NCI-H1436 treated with DMSO at 0.1 percent for 48 hours (cell line): ENCODE measurements around the gene SCYGR3.

ENCODE experiments used
- DNase-seq: peaks from one replicate; lab custom pipeline; 2025; lab: John Stamatoyannopoulos, UW

Gene SCYGR3

DNA sequence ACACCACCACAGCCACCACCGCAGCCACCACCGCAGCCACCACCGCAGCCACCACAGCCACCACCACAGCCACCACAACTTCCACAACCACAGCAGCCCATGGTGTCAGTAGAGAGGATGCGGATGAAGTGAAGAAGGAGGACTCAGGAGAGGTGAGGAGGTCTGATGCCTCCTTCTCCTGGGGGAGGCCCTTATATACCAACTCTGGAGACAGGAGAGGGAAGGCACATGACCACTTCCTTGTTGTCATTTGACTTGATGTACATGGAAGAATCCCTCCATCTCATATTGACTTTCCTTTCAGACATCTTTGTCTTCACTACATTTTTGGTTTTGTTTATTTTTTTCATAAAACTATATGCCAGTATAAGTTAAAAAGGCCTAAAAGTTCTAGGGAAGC lies at the start of gene SCYGR3:
TSS of gene SCYGR3 (minus strand) at position 101 of the 400 bp plus-strand sequence. CDS start at position 101, 0 bp downstream.
- no peak for DNase-seq

- DNase-seq = no peak
Observed at GRCh38 chr2:227661827-227662226, 47.2 kb upstream of the SCYGR3 start.

- no peak for DNase-seq
Observed at GRCh38 chr2:227661025-227661649, 46.5 kb upstream of the SCYGR3 start.

DNA sequence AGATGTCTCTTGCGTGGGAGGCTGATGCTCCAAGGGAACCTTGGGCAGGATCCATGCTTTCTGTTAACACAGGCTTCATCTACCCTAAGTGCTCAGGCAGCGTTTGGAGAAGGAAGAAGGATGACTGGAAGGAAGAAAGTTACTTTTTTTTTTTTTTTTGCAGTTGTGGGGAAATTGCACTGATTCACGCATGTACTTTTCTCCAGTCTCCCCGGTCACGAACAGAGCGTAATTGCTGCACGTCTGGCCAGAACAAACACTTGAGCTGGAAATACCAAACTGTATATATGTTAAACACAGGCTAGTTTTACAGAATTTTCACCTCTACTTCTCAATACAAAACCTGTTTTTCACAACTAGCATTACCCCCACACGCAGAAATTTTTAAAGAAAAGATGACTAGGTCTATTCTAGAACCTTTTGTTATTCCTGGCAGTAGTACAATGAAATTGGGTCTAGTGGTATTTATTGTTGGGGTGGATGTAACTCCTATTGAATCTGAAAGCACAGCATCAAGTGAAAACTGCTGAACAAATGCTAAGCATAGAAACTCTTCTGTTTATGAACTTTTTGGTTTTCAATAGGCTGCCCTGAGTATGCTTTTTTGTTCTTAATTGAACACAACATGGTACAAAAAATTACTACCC lies 42.7 kb upstream of the SCYGR3 start:
- DNase-seq = no peak

GRCh38 chr2:227655454-227655853 lies 40.8 kb upstream of the SCYGR3 start:
- DNase-seq = no peak

GRCh38 chr2:227654426-227654825 lies 39.8 kb upstream of the SCYGR3 start:
- no peak for DNase-seq

- no peak for DNase-seq
Observed at GRCh38 chr2:227653419-227653818, 38.8 kb upstream of the SCYGR3 start.

- no peak for DNase-seq
Observed at GRCh38 chr2:227643990-227644551, 29.4 kb upstream of the SCYGR3 start.

GRCh38 chr2:227642656-227643055 lies 28.0 kb upstream of the SCYGR3 start:
- DNase-seq = no peak

GRCh38 chr2:227634201-227634600 lies 19.6 kb upstream of the SCYGR3 start:
- no peak for DNase-seq

DNA sequence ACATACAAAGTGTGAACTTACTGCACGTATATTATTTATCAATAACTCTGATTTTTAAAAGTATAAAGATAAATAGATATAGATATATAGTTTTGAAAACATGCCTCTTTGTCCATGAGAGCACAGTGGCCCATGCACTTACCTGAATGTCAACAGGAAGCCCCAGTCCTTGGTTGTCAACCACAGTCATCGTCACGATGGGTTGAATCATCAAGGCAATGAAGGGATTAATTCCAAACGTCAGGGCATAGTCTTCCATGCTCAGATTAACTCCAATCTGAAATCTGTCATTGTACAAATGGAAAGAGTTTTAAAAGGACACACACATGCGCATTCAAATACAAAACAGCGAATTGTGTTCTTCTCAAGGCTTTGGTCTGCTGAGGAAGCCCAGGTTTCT lies 18.2 kb upstream of the SCYGR3 start:
- DNase-seq = no peak

GRCh38 chr2:227630322-227630721 lies 15.7 kb upstream of the SCYGR3 start:
- DNase-seq = no peak

GRCh38 chr2:227629435-227629834 lies 14.8 kb upstream of the SCYGR3 start:
- DNase-seq = no peak

- DNase-seq = no peak
Observed at GRCh38 chr2:227627769-227628168, 13.1 kb upstream of the SCYGR3 start.

- DNase-seq = no peak
Observed at GRCh38 chr2:227626580-227627151, 12.0 kb upstream of the SCYGR3 start.

DNA sequence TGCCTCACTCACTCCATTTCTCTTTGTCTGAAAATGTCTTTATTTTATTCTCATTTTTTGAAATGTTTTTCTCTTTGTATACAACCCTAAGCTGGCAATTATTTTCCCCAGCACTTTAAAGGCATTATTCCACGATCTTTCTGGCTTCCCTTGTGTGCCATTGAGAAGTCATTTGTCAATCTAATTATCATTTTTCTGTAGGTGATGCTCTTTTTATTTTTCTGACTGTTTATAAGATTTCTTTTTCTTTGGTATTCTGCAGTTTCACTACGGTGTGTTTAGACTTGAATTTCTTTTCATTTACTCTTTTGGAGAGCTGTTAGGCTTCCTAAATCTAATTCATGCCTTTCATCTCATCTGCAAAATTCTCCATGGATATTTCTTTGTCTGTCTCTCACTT lies 10.8 kb upstream of the SCYGR3 start:
- DNase-seq = no peak

DNA sequence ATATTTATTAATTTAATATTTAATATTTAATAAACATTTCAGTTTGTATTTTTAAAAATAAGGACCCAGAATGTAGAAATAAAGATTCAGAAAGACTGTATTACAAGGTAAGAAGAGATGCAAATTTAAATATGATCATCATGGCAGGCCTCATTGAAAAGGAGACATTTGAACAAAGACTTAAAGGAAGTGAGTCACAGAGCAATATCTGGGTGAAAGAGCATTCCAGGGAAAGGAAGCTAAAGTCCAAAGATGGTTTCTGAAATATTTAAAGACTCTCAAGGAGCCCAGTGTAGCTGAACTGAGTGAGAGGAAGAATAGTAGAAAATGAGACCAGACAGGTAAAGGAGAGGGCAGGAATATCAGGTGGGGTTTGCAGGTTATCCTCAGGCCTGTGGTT lies 8.6 kb upstream of the SCYGR3 start:
- DNase-seq = no peak

GRCh38 chr2:227617316-227618230 lies 2.9 kb upstream of the SCYGR3 start, which contains the start of gene SCYGR4:
Gene SCYGR4, plus strand, starts transcription at chr2:227617498. Its CDS starts 0 bp downstream, at chr2:227617498.
- no peak for DNase-seq

DNA sequence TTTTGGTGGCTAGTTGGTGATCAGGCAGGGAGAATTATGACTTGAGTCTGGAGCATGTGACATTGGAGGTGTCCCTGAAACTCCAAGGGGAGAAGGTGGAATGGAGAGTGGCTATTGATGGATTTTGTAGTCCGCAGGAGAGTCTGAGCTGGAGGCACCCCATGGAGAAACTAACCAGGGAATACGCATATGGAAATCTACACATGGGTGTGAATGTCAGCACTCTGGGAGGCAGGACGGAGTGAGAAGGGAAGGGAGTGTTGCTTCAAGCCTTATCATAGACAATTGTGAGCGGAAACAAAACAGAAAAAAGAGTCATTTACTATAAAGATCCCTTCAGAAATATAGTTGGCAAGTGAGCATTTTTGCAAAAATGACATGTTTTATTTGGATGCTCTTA lies 2.0 kb upstream of the SCYGR3 start:
- DNase-seq = no peak

- DNase-seq = no peak
Observed at GRCh38 chr2:227615906-227616305, 1.3 kb upstream of the SCYGR3 start.

- DNase-seq = no peak
Observed at GRCh38 chr2:227615181-227615580, 541 bp upstream of the SCYGR3 start.

- no peak for DNase-seq
Observed at GRCh38 chr2:227614246-227614645, 394 bp downstream of the SCYGR3 start.
